HG03460 (cell line): ENCODE results near the gene DLST.
"Not testable (repeated sequence)": the region's sequence is repeated elsewhere in the genome, so short reads cannot be mapped to it uniquely, and the experiment has no call there.

Source experiments
- ATAC-seq: cut with Tn5 transposase; IDR thresholded peaks from one replicate; pipeline ENCODE4 v1.9.1; 2021; ENCODE audit not compliant: unreplicated experiment

DLST gene

GRCh38 chr14:74915826-74916225 is 34.1 kb downstream of the DLST start:
- ATAC-seq: no peak

GRCh38 chr14:74917178-74917543 is 35.4 kb downstream of the DLST start:
- ATAC-seq: no peak

GRCh38 chr14:74917646-74918081 is 35.9 kb downstream of the DLST start:
- ATAC-seq: no peak

GRCh38 chr14:74918380-74918779 is 36.7 kb downstream of the DLST start:
- no peak for ATAC-seq

DNA sequence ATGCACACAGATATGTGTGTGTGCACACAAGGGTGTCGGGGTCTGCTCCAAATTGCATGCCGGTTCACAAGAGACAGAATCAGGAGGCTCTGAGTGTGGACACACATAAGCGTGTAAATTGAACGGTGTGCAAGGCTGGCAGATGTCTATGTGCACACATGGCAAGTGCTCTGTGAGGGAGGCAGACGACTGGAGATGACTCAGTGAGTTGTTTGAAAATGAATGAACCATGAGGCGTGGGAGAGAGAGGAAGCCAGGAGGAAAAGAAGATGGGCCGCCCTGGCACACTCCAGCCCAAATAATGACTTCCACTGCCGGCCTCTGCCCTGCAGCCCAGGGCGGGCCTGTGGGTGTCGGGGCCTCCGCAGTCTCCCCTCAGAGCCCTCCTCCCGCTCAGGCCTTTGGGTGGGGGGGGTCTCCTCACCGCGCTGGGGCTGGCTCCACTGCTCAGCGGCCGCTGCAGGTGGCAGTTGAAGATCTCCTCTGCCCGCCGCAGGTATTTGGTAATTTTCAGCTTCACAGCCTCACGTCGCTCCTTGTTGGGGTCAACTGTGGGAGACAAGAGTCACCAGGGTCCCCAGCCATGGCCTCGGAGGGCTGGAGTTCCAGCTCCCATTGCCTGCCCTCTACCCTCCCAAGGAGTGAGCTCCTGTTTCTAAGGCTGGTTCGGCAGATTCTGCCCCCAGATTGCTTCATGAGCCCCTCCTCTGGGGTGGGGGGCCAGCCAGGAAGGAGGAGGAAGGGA is 37.9 kb downstream of the DLST start:
- no peak for ATAC-seq

GRCh38 chr14:74920281-74920680 is 38.6 kb downstream of the DLST start:
- no peak for ATAC-seq

DNA sequence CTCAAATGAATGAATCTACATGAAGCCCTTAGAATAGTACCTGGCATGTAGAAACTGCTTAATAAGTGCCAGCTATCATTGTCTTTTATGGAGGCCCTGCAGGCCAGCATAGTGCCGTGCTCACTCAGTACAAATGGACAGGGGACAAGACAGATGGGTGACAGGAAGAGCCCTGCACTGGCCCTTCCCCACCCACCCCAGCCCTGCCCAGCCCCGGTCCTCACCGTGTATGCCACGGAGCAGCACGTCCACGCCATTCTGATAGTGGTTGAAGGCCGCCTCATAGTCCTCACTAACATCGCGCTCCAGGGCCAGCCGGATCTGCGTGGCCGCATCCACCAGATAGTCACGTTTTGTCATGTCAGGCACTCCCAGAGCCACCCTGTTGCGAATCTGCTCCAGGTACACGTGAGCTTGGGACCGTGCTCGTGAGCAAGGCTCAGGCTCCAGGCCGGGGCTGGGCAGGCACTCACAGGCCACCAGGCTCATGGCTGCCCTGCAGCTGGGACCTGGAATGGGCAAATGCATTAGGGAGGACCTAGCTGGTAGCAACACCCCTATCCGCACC is 39.4 kb downstream of the DLST start:
- no peak for ATAC-seq

DNA sequence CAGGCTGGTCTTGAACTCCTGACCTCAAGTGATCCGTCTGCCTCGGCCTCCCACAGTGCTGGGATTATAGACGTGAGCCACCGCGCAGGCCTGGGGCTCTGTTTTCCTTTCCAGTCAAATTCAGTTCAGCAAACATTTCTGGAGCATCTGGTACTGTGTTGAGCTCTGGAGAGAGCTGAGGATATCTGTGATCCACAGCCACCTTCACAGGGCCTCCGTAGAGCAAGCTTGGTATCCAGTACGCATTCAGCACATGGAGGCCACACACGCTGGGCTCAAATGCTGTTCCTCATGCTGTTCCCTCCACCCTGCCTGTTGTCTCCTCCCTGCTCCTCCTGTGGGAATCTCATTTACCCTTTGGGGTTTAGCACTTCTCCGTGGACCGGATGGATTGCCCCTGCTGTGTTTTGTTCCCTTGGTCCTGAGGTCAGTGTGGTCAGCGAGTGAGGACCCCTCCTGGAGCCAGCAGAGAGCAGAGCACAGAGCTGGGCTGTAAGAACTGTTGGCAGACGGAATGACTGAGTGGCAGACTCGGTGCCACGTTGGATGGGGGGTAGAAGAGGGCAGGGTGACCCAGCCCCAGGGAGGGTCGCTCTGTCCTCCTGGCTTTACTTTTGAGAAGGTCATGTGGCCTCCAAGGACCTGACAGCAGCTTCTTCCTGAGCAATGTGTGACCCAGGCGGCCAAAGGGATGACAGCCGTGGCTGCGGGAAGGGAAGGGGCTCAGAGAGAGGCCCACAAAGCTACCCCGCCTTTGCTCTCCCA is 40.5 kb downstream of the DLST start:
- no peak for ATAC-seq

GRCh38 chr14:74922752-74923401 is 41.2 kb downstream of the DLST start, which contains the start of gene RPS6KL1:
TSS of gene RPS6KL1 (minus strand) at chr14:74923260. CDS start at chr14:74921541, 1,719 bp downstream.
- ATAC-seq: peak; percentile 86

DNA sequence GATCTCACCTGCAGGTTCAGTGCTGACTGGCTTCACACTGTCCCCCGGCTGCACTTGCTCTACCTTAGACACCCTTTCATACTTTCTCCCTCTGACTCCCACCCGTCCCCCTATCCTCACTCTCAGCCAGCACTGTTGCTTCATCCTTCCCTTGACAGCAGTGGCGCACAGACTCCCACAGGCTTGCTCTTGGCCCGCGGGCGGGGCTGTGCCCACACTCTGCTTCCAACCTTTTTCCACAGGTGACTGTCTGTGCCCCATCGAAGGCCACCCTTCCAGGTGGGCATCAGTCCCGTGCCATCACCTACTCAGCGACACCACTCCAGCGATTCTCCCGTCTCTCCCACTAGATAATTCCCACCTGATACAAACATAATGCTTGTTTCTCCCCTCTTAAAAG is 42.3 kb downstream of the DLST start:
- ATAC-seq: no peak

DNA sequence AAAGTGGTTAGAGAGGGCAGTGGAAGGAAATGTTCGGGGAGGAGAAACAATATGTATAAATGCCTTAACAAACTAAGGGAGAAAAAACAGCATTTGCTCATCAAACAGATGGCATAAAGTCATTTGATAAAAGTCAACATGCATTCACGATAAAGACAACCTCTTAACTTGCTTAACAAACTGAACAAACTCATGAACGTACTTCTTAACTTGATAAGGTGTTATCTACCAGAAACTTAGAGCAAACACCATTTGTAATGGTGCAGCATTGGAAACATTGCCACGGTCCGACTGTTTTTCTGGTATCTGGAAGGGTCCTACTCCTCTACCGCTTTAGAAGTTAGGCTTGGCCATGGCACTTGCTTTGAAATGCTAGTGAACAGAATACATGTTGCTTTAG is 45.5 kb downstream of the DLST start:
- ATAC-seq: no peak

DNA sequence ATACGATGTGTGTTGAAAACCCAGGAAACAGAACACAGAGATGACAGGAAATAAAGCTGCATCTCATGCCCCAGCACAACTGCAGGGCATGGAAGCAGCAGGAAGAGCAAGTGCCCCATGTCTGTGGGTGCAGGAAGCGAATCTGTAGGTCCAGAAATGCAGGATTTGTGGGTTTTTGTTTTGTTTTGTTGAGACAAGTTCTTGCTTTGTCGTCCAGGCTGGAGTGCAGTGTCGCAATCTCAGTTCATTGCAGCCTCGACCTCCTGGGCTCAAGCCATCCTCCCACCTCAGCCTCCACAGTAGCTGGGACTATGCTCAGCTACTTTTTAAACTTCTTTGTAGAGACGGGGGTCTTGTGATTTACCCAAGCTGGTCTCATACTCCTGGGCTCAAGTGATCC is 47.5 kb downstream of the DLST start:
- ATAC-seq: no peak

DNA sequence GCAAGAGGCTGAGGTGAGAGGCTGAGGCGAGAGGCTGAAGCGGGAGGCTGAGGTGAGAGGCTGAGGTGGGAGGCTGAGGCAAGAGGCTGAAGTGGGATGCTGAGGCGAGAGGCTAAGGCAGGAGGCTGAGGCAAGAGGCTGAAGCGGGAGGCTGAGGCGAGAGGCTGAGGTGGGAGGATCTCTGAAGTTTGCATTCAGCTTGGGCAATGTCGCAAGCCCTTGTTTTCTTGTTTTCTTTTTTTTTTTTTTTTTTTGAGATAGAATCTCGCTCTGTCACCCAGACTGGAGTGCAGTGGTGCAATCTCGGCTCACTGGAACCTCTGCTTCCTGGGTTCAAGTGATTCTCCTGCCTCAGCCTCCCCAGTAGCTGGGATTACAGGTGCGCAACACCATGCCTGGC is 50.0 kb downstream of the DLST start:
- not testable (repeated sequence) for ATAC-seq

GRCh38 chr14:74932401-74932901 is 50.7 kb downstream of the DLST start:
- no peak for ATAC-seq

DNA sequence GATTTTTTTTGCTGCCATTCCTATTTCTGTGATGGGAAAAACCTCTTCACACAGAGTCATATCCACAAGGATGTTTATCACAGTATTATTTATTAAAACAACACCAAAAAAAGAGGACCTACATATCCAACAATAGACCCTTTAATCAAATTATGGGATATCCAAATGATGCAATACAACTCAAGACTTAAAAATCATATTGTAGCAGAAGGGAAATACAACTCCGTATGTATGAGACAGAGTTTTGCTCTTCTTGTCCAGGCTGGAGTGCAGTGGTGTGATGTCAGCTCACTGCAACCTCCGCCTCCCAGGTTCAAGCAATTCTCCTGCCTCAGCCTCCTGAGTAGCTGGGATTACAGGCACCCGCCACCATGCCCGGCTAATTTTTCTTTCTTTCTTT is 51.2 kb downstream of the DLST start:
- not testable (repeated sequence) for ATAC-seq

DNA sequence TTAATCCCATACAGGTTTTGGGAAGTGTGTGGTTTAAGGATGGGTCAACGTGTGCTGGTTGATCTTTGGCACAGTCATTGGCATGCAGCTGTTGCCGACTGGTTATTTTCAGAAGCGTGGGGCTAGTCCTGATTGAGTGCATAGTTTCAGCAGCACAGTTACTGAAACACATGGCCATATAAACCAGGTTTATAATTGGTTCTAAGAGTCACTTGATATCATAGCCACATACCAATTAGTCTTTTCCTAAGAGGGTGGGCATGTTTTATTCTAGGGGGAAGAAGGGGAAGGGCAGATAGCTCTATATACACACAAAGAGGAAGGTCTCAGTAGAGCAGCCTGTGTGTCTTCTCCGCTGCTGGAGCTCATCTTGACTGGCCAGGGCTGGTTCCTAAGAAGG is 52.3 kb downstream of the DLST start:
- no peak for ATAC-seq

DNA sequence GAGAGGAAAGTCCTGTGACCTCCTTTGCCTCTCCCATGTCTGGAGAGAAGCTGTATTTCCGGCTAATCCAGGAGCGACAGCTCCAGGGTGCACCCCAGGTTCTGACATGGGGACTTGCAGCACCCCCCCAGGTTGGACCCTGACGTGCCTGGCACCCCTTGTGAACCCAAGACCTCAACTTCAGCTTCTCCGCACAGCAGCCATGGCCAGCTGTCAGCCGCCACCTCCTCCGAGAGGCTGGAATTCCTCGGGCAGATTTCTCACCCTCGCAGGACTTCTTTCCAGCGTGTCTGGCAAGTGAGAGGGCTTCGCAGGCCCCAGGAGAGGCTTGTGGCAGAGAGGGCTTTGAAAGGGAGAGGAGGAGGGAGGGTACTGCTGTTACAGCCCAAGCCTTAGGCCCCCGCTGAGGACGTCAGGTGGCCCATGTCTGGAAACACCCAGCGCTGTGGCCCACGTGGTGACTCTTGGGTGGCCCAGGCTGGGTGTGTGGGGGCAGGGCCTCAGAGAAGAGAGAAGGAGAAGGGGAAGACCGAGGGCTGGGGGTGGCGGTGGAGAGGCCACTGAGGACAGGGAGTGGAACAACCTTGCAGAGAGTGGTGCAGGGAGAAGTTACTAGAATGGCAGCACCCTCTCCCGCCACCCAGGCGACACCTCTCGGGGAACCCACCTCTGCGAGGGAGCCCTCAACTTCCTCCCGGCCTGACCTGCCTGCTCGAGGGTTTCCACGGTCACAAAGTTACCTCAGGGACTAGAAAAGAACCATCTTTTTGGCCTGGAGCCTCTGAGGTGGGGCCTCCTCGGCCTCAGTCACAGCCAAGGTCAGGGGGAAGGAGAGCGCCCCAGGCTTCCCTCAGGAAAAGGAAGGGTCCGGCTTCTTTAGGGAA is 53.0 kb downstream of the DLST start:
- no peak for ATAC-seq

GRCh38 chr14:74935360-74935680 is 53.6 kb downstream of the DLST start:
- no peak for ATAC-seq

DNA sequence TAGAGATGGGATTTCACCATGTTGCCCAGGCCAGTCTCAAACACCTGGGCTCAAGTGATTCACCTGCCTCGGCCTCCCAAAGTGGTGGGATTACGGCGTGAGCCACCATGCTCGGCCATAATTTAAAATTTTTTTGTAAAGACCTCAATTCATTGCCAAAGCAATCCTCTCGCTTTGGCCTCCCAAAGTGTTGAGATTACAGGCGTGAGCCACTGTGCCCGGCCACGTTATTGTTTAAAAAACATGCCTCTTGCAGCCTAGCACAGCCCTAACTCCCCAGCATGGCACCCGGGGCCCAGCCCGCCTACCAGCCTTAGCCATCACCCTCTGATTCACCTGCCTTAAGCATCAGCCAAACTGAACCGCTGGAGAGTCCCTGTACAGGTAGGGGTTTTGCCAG is 54.4 kb downstream of the DLST start:
- ATAC-seq: no peak

DNA sequence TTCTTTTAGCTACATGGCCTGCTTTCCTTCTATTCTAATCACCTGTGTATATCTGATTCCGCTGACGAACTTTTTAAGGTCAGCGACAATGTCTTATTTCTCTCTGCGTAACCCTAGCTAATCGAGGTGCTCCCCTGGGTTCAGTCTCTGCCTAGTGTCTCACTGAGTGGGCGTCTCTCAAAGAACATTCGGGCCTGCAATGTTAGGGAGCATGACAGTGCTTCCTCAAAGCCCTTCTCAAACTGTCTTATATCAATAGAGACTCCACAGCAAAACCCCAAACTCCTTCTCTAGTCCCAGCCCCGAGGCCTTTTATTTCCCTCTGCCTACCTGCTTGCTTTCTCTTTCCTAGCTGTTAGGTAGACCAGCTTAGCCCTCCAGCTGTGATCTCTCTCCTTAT is 55.0 kb downstream of the DLST start:
- ATAC-seq: no peak

DNA sequence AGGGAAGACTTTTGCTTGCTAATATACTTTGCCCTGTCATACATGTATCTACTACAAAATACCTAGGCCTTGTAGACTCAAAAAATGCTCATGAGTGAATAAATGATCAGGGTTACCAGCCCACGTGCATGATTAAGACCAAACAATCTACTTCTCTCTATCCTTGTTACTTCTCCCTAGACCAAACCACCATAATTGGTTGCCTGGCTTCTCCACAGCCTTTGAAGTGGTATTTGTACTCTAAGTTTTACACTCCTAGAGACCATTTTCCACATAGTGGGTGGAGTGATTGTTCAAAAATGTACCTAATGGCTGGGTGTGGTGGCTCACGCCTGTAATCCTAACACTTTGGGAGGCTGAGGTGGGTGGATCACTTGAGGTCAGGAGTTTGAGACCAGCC is 55.5 kb downstream of the DLST start:
- no peak for ATAC-seq
